A549 (cell line): ENCODE measurements around the gene GABPA. TPM values are rescaled to one million over a fixed set of nuclear protein-coding genes. Genes with fewer than 3 reads are reported as not detected.

Experiments used
- ATAC-seq, 2 experiments: fragments of 200-7000 bp in 1 of 2; fragments of >200 bp in 1 of 2; cut with Nextera tagmentation in 1 of 2; cut with Tn5 transposase in 1 of 2; 3 replicates each; pipeline versions ENCODE4 v1.8.0 to v1.9.1; 2018 to 2020; ENCODE audit warnings: mild to moderate bottlenecking in 1 of 2, moderate library complexity in 1 of 2
- CTCF ChIA-PET: fragments of 300-600 bp; sonication (Branson Sonifier 250); formaldehyde crosslinking; extraction: SDS; loops from one replicate; lab custom pipeline; 2021; ENCODE audit warnings: antibody characterized with exemption, inconsistent platforms; lab: Yijun Ruan, JAX
- POLR2A ChIA-PET: fragments of 350-600 bp; formaldehyde crosslinking; extraction: SDS; loops from one replicate; lab custom pipeline; 2021; ENCODE audit warnings: antibody characterized with exemption, inconsistent platforms; lab: Yijun Ruan, JAX
- DNase-seq, 2 experiments: peaks; one replicate each; pipeline versions ENCODE4 v3.0.0 to v3.0.0-alpha.2; 2011 to 2016; ENCODE audit warnings: low read depth in 1 of 2, low spot score in 1 of 2
- FAIRE-seq: peaks from 2 replicates; lab custom pipeline; 2011; peaks lifted over from hg19 to GRCh38; lab: Jason Lieb, UNC
- H3K27ac ChIP-seq, 2 experiments: fragments of >200 bp; sonication (Bioruptor Twin); formaldehyde crosslinking; 3 replicates each; pipeline ENCODE4 v1.5.1; 2016 to 2017
- H3K4me1 ChIP-seq: fragments of >200 bp; sonication (Bioruptor Twin); formaldehyde crosslinking; 3 replicates; pipeline ENCODE4 v1.6.1; 2016
- H3K4me2 ChIP-seq: fragments of >200 bp; sonication (Bioruptor Twin); formaldehyde crosslinking; 3 replicates; pipeline ENCODE4 v1.6.1; 2016
- H3K4me3 ChIP-seq: fragments of >200 bp; sonication (Bioruptor Twin); formaldehyde crosslinking; 3 replicates; pipeline ENCODE4 v1.5.1; 2016
- H3K9me3 ChIP-seq: fragments of >200 bp; sonication (Bioruptor Twin); formaldehyde crosslinking; 3 replicates; pipeline ENCODE4 v1.6.1; 2016
- CHD2 ChIP-seq: fragments of 150-350 bp; IDR thresholded peaks from 2 replicates; pipeline ENCODE4 v1.6.1; 2014; ENCODE audit warnings: low read length; ENCODE audit not compliant: partially characterized antibody
- EHMT2 ChIP-seq: fragments of 200-600 bp; sonication (generic); IDR thresholded peaks from 2 replicates; pipeline ENCODE4 v1.6.1; 2016; ENCODE audit warnings: antibody characterized with exemption, low read depth, mild to moderate bottlenecking, moderate library complexity
- GATA3 ChIP-seq: IDR thresholded peaks from 2 replicates; pipeline ENCODE4 v1.6.1; 2012; ENCODE audit warnings: borderline replicate concordance
- HDAC2 ChIP-seq: fragments of 200-600 bp; sonication (generic); IDR thresholded peaks from 2 replicates; pipeline ENCODE4 v1.6.1; 2016
- HEYL ChIP-seq: fragments of 250-450 bp; sonication (Bioruptor Pico); IDR thresholded peaks from 2 replicates; pipeline ENCODE4 v1.8.0; 2021; ENCODE audit warnings: mild to moderate bottlenecking, moderate library complexity
- MAFK ChIP-seq: fragments of 450-650 bp; IDR thresholded peaks from 2 replicates; pipeline ENCODE4 v1.6.1; 2014; ENCODE audit not compliant: partially characterized antibody
- MYC ChIP-seq: IDR thresholded peaks from 2 replicates; pipeline ENCODE4 v1.6.1; 2012; ENCODE audit warnings: mild to moderate bottlenecking, inconsistent platforms, low read length, improper control_type of control experiment, borderline replicate concordance
- POLR2A ChIP-seq: IDR thresholded peaks from 2 replicates; pipeline ENCODE4 v1.6.1; 2012; ENCODE audit warnings: mild to moderate bottlenecking, low read length
- RAD21 ChIP-seq, 2 experiments: fragments of >200 bp in 1 of 2; sonication (Bioruptor Twin) in 1 of 2; formaldehyde crosslinking in 1 of 2; IDR thresholded peaks in 1 of 2; conservative IDR thresholded peaks in 1 of 2; 2 replicates in 1 of 2; 3 replicates in 1 of 2; pipeline ENCODE4 v1.6.1; 2012 to 2018; ENCODE audit warnings: inconsistent platforms in 1 of 2
- SREBF2 ChIP-seq: fragments of 450-650 bp; IDR thresholded peaks from 2 replicates; pipeline ENCODE4 v1.6.1; 2014; ENCODE audit warnings: mild to moderate bottlenecking, moderate library complexity
- TFCP2L1 ChIP-seq: fragments of 250-450 bp; sonication (Bioruptor Pico); IDR thresholded peaks from 2 replicates; pipeline ENCODE4 v1.5.0; 2021; ENCODE audit warnings: mild to moderate bottlenecking
- WGBS: methylation state at CpG from one replicate; pipeline ENCODE4 v1.1.6; 2017; ENCODE audit errors: missing lambda C conversion rate; 5-methylcytosine and 5-hydroxymethylcytosine counted together
- polyA plus RNA-seq, 4 experiments: library from polyadenylated mRNA; depleted of rRNA in 3 of 4; stranded (reverse); fragments of >200 nt; fragmentation: RNase III in 1 of 4; extraction: RNeasy Plus Mini Kit Qiagen cat#74134 plus additional on column Dnase treatment in 1 of 4; gene quantifications; 2 replicates in 3 of 4; 3 replicates in 1 of 4; pipeline ENCODE4 v1.2.3, GENCODE V29; 2011 to 2017
- TF ChIP-seq, protein P1 (sequence below): fragments of >200 bp; sonication (Bioruptor Twin); formaldehyde crosslinking; IDR thresholded peaks from 3 replicates; pipeline ENCODE4 v1.5.1; 2016
- TF ChIP-seq, protein P2 (sequence below): IDR thresholded peaks from 2 replicates; pipeline ENCODE4 v1.6.1; 2012; ENCODE audit warnings: low read depth, borderline replicate concordance
- TF ChIP-seq, protein P3 (sequence below): fragments of 200-600 bp; sonication (generic); IDR thresholded peaks from 2 replicates; pipeline ENCODE4 v1.6.1; 2016; ENCODE audit warnings: antibody characterized with exemption, mild to moderate bottlenecking, moderate library complexity
- TF ChIP-seq, protein P4 (sequence below): fragments of 150-350 bp; IDR thresholded peaks from 2 replicates; pipeline ENCODE4 v1.6.1; 2014; ENCODE audit warnings: low read depth, mild to moderate bottlenecking, low read length
- TF ChIP-seq, protein P5 (sequence below): fragments of 250-450 bp; sonication (Bioruptor Pico); IDR thresholded peaks from 2 replicates; pipeline ENCODE4 v1.5.0; 2020; ENCODE audit warnings: low read depth, mild to moderate bottlenecking, moderate library complexity
- TF ChIP-seq, protein P6 (sequence below): fragments of >200 bp; sonication (Bioruptor Twin); formaldehyde crosslinking; IDR thresholded peaks from 2 replicates; pipeline ENCODE4 v1.6.1; 2016
- TF ChIP-seq, protein P7 (sequence below): IDR thresholded peaks from 2 replicates; pipeline ENCODE4 v1.6.1; 2012

Gene GABPA
- polyA plus RNA-seq, 2 of the 4 experiments (the other 2 are of a cell fraction), result 7.3 to 17.3 TPM

DNA sequence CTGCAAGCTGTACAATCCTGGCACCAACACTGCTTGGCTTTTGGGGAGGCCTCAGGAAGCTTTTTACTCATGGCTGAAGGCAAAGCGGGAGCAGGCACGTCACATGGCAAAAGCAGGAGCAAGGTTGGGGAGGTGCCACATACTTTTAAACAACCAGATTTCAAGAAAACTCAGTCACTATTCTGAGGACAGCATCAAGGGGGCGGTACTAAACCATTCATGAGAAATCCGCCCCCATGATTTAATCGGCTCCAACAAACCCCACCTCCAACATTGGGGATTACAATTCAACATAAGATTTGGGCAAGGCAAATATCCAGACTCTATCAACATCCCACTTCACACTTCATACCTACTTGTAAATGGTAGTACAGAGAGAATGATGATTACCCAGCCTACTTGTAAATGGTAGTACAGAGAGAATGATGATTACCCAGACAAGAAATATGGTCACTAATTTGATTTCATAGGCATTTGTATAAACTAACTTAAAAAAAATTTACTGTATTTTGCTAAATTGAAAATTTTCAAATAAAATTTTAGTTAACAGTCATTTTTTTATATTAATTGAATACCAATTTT, 25.0 kb upstream of the GABPA start:
- DNase-seq (no peak), FAIRE-seq (no peak), ATAC-seq (no peak)
- WGBS, result 54% methylated on average over 5 of the region's 5 CpGs
- no peak overlapping the region for H3K4me2 ChIP-seq
- no peak overlapping the region for H3K27ac ChIP-seq
- ChIA-PET POLR2A (no interaction called here), CTCF (interaction anchor here (0.6 kb wide), 1 partner anchor 407 kb away, joined by 3 read pairs; no protein-coding TSS in a partner anchor)
- TF ChIP-seq HDAC2, result no peak
- TF ChIP-seq CHD2, result no peak
- no peak for TF ChIP-seq RAD21 (conservative IDR thresholded peaks at IDR 0.05 in 1 of 2, IDR thresholded peaks at IDR 0.05 in 1 of 2)
- TF ChIP-seq MYC, result no peak
- TF ChIP-seq GATA3, result no peak
- TF ChIP-seq MAFK, result no peak
- TF ChIP-seq, protein P1, sequence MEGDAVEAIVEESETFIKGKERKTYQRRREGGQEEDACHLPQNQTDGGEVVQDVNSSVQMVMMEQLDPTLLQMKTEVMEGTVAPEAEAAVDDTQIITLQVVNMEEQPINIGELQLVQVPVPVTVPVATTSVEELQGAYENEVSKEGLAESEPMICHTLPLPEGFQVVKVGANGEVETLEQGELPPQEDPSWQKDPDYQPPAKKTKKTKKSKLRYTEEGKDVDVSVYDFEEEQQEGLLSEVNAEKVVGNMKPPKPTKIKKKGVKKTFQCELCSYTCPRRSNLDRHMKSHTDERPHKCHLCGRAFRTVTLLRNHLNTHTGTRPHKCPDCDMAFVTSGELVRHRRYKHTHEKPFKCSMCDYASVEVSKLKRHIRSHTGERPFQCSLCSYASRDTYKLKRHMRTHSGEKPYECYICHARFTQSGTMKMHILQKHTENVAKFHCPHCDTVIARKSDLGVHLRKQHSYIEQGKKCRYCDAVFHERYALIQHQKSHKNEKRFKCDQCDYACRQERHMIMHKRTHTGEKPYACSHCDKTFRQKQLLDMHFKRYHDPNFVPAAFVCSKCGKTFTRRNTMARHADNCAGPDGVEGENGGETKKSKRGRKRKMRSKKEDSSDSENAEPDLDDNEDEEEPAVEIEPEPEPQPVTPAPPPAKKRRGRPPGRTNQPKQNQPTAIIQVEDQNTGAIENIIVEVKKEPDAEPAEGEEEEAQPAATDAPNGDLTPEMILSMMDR, result no peak
- TF ChIP-seq HEYL (CRISPR knock-in tag), result no peak
- no peak for TF ChIP-seq EHMT2
- TF ChIP-seq, protein P2, sequence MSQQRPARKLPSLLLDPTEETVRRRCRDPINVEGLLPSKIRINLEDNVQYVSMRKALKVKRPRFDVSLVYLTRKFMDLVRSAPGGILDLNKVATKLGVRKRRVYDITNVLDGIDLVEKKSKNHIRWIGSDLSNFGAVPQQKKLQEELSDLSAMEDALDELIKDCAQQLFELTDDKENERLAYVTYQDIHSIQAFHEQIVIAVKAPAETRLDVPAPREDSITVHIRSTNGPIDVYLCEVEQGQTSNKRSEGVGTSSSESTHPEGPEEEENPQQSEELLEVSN, result no peak
- TF ChIP-seq, protein P3, sequence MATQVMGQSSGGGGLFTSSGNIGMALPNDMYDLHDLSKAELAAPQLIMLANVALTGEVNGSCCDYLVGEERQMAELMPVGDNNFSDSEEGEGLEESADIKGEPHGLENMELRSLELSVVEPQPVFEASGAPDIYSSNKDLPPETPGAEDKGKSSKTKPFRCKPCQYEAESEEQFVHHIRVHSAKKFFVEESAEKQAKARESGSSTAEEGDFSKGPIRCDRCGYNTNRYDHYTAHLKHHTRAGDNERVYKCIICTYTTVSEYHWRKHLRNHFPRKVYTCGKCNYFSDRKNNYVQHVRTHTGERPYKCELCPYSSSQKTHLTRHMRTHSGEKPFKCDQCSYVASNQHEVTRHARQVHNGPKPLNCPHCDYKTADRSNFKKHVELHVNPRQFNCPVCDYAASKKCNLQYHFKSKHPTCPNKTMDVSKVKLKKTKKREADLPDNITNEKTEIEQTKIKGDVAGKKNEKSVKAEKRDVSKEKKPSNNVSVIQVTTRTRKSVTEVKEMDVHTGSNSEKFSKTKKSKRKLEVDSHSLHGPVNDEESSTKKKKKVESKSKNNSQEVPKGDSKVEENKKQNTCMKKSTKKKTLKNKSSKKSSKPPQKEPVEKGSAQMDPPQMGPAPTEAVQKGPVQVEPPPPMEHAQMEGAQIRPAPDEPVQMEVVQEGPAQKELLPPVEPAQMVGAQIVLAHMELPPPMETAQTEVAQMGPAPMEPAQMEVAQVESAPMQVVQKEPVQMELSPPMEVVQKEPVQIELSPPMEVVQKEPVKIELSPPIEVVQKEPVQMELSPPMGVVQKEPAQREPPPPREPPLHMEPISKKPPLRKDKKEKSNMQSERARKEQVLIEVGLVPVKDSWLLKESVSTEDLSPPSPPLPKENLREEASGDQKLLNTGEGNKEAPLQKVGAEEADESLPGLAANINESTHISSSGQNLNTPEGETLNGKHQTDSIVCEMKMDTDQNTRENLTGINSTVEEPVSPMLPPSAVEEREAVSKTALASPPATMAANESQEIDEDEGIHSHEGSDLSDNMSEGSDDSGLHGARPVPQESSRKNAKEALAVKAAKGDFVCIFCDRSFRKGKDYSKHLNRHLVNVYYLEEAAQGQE, result no peak
- TF ChIP-seq, protein P4, sequence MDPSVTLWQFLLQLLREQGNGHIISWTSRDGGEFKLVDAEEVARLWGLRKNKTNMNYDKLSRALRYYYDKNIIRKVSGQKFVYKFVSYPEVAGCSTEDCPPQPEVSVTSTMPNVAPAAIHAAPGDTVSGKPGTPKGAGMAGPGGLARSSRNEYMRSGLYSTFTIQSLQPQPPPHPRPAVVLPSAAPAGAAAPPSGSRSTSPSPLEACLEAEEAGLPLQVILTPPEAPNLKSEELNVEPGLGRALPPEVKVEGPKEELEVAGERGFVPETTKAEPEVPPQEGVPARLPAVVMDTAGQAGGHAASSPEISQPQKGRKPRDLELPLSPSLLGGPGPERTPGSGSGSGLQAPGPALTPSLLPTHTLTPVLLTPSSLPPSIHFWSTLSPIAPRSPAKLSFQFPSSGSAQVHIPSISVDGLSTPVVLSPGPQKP, result no peak
- no peak for TF ChIP-seq SREBF2
- no peak for TF ChIP-seq TFCP2L1 (CRISPR knock-in tag)
- no peaks in the 10 kb centered on the region for H3K9me3 ChIP-seq
- H3K4me1 ChIP-seq, result no peaks in the 10 kb centered on the region
- no peak overlapping the region for H3K4me3 ChIP-seq

DNA sequence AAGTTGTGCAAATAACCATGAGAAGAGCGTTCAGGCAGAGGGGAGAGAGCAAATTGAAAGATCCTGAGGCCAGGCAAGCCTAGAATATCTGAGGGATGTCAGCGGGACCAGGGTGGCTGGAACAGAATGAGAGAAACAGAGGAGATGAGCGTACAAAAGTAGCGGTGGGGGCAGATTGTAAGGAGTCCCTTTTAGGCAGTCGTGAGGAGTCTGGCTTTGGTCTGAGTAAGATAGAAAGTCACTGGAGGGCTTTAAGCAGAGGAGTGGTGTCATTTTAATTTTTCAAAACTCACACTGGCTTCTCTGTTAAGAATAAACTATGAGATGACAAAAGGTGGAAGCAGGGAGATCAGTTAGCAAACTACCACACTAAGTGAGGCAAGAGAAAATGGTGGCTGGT, 24.2 kb upstream of the GABPA start:
- Histone ChIP-seq H3K27ac (no peak overlapping the region), H3K9me3 (no peaks in the 10 kb centered on the region), H3K4me1 (no peaks in the 10 kb centered on the region), H3K4me2 (no peak overlapping the region), H3K4me3 (no peak overlapping the region)
- ATAC-seq (no peak), DNase-seq (no peak), FAIRE-seq (no peak)
- ChIA-PET CTCF (no interaction called here), POLR2A (no interaction called here)
- 70% methylated on average over 5 of the region's 5 CpGs for WGBS
- TF ChIP-seq POLR2A, result no peak
- TF ChIP-seq, protein P3, result no peak
- TF ChIP-seq HDAC2, result no peak
- TF ChIP-seq, protein P1, result no peak
- TF ChIP-seq, protein P5, sequence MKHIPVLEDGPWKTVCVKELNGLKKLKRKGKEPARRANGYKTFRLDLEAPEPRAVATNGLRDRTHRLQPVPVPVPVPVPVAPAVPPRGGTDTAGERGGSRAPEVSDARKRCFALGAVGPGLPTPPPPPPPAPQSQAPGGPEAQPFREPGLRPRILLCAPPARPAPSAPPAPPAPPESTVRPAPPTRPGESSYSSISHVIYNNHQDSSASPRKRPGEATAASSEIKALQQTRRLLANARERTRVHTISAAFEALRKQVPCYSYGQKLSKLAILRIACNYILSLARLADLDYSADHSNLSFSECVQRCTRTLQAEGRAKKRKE (CRISPR knock-in tag), result no peak
- TF ChIP-seq, protein P6, sequence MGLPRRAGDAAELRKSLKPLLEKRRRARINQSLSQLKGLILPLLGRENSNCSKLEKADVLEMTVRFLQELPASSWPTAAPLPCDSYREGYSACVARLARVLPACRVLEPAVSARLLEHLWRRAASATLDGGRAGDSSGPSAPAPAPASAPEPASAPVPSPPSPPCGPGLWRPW, result no peak
- TF ChIP-seq, protein P7, sequence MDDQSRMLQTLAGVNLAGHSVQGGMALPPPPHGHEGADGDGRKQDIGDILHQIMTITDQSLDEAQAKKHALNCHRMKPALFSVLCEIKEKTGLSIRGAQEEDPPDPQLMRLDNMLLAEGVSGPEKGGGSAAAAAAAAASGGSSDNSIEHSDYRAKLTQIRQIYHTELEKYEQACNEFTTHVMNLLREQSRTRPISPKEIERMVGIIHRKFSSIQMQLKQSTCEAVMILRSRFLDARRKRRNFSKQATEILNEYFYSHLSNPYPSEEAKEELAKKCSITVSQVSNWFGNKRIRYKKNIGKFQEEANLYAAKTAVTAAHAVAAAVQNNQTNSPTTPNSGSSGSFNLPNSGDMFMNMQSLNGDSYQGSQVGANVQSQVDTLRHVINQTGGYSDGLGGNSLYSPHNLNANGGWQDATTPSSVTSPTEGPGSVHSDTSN, result no peak
